Panc1 (cell line): ENCODE measurements around the gene DOCK11. TPM values are rescaled to one million over a fixed set of nuclear protein-coding genes. Genes with fewer than 3 reads are reported as not detected.
"Not testable (repeated sequence)": the region's sequence is repeated elsewhere in the genome, so short reads cannot be mapped to it uniquely, and the experiment has no call there.

ENCODE experiments used
- ATAC-seq: fragments of 200-7000 bp; cut with Tn5 transposase; 2 replicates; pipeline ENCODE4 v1.9.1; 2020; ENCODE audit warnings: mild to moderate bottlenecking, moderate library complexity
- BruUV-seq: library from RNA; stranded (reverse); fragments of 400-500 nt; replicated peaks from 2 replicates; lab custom pipeline; 2021; lab: Mats Ljungman, UMichigan
- CTCF ChIA-PET: fragments of 300-600 bp; sonication (Branson Sonifier 250); formaldehyde crosslinking; loops from one replicate; lab custom pipeline; 2022; ENCODE audit warnings: antibody characterized with exemption; lab: Charles Lee
- POLR2A ChIA-PET: fragments of 300-600 bp; sonication (Branson Sonifier 250); formaldehyde crosslinking; loops from one replicate; lab custom pipeline; 2022; ENCODE audit warnings: antibody characterized with exemption; lab: Charles Lee
- DNase-seq: peaks from one replicate; pipeline ENCODE4 v3.0.0-alpha.2; 2010; ENCODE audit warnings: low read depth, low spot score
- H3K27ac ChIP-seq: 2 replicates; pipeline ENCODE4 v1.5.1; 2011; ENCODE audit warnings: mild to moderate bottlenecking, low read length, inconsistent platforms
- H3K27me3 ChIP-seq: fragments of 200-500 bp; sonication (Bioruptor generic); 2 replicates; pipeline ENCODE4 v1.6.0; 2014; ENCODE audit warnings: low read length, inconsistent platforms; ENCODE audit not compliant: control insufficient read depth, insufficient read depth
- H3K36me3 ChIP-seq: fragments of 200-500 bp; sonication (Bioruptor generic); 2 replicates; pipeline ENCODE4 v1.5.1; 2014; ENCODE audit warnings: inconsistent platforms, mild to moderate bottlenecking, low read length, moderate library complexity; ENCODE audit not compliant: control insufficient read depth, insufficient read depth
- H3K4me1 ChIP-seq: 2 replicates; pipeline ENCODE4 v1.5.1; 2011; ENCODE audit warnings: inconsistent platforms, mild to moderate bottlenecking, low read length, moderate library complexity; ENCODE audit not compliant: control insufficient read depth, insufficient read depth
- H3K4me3 ChIP-seq, 2 experiments: 2 replicates each; pipeline ENCODE4 v1.5.1; 2011 to 2012; ENCODE audit warnings: low read depth in 2 of 2, low read length in 2 of 2, mild to moderate bottlenecking in 2 of 2, inconsistent platforms in 1 of 2, moderate library complexity in 1 of 2
- H3K9me3 ChIP-seq: fragments of 200-500 bp; sonication (Bioruptor generic); 2 replicates; pipeline ENCODE4 v1.5.1; 2014; ENCODE audit warnings: low read depth, mild to moderate bottlenecking, inconsistent platforms, low read length, moderate library complexity; ENCODE audit not compliant: control insufficient read depth, insufficient read depth
- CTCF ChIP-seq: fragments of 450-650 bp; IDR thresholded peaks from 2 replicates; pipeline ENCODE4 v1.5.1; 2017; ENCODE audit warnings: mild to moderate bottlenecking
- POLR2AphosphoS5 ChIP-seq: IDR thresholded peaks from 2 replicates; pipeline ENCODE4 v1.6.1; 2012; ENCODE audit warnings: mild to moderate bottlenecking, low read depth, low read length, moderate library complexity
- REST ChIP-seq, 2 experiments: IDR thresholded peaks; 2 replicates each; pipeline ENCODE4 v1.6.1; 2011 to 2012; ENCODE audit warnings: low read depth in 2 of 2, control low read depth in 1 of 2, low read length in 1 of 2, mild to moderate bottlenecking in 1 of 2, moderate library complexity in 1 of 2; ENCODE audit not compliant: insufficient read depth in 1 of 2
- SIN3A ChIP-seq: IDR thresholded peaks from 2 replicates; pipeline ENCODE4 v1.6.1; 2012; ENCODE audit warnings: low read depth, mild to moderate bottlenecking, low read length, moderate library complexity, borderline replicate concordance; ENCODE audit not compliant: insufficient read depth
- TCF7L2 ChIP-seq: IDR thresholded peaks from 2 replicates; pipeline ENCODE4 v1.6.1; 2011; ENCODE audit warnings: mild to moderate bottlenecking, low read depth, low read length, inconsistent platforms
- in situ Hi-C: cut with HindIII; loops from 2 replicates; pipeline ENCODE4 v1.10.0; 2016; ENCODE audit warnings: low sequenced_read_pairs, low pct_unique_long_range_greater_than_20kb
- intact Hi-C: fragments of 100-400 bp; cut with micrococcal nuclease; formaldehyde crosslinking; loops from one replicate; pipeline ENCODE4 v1.10.0; 2022; ENCODE audit not compliant: unreplicated experiment
- total RNA-seq: library from RNA; stranded (reverse); gene quantifications from one replicate; pipeline ENCODE4 v1.2.1, GENCODE V29; 2021; ENCODE audit not compliant: unreplicated experiment

Gene DOCK11
- total RNA-seq, 1 experiment from 2014 or later: 2.0 TPM

GRCh38 chrX:118579417-118579816 is 83.8 kb downstream of the DOCK11 start:
- POLR2A ChIA-PET: no interaction called here

GRCh38 chrX:118582926-118583325 is 87.3 kb downstream of the DOCK11 start:
- H3K36me3 ChIP-seq, H3K4me1 ChIP-seq, in situ Hi-C loops, H3K27ac ChIP-seq, H3K4me3 ChIP-seq, DNase-seq, BruUV-seq, H3K9me3 ChIP-seq, POLR2A ChIA-PET, H3K27me3 ChIP-seq, CTCF ChIA-PET, ATAC-seq, intact Hi-C loops: not testable (repeated sequence)

More at GRCh38 chrX:118579417-118579816, 83.8 kb downstream of the DOCK11 start:
- Histone ChIP-seq H3K4me3 (no peak overlapping the region), H3K4me1 (no peaks in the 10 kb centered on the region), H3K9me3 (no peaks in the 10 kb centered on the region), H3K27me3 (peaks cover 12% of the 10 kb centered on the region), H3K36me3 (no peaks in the 10 kb centered on the region), H3K27ac (no peak overlapping the region)
- in situ Hi-C loops: no loop called here
- DNase-seq (no peak), ATAC-seq (no peak)
- CTCF ChIA-PET: interaction anchor here (0.6 kb wide), 1 partner anchor 23 kb away, joined by 5 read pairs; no protein-coding TSS in a partner anchor
- no peak for TF ChIP-seq TCF7L2
- no peak for TF ChIP-seq POLR2AphosphoS5
- no peak for TF ChIP-seq CTCF
- TF ChIP-seq REST (IDR thresholded peaks at IDR 0.05; ENCODE audit: insufficient read depth in 1 of 2, low read depth in 2 of 2, low read length in 1 of 2): no peak
- no peak for TF ChIP-seq SIN3A
- intact Hi-C loops: no loop called here
- no TSS peak for BruUV-seq

GRCh38 chrX:118583781-118584180 is 88.2 kb downstream of the DOCK11 start:
- BruUV-seq: no TSS peak
- H3K36me3 ChIP-seq: no peaks in the 10 kb centered on the region
- H3K4me1 ChIP-seq: no peaks in the 10 kb centered on the region
- H3K4me3 ChIP-seq: no peak overlapping the region
- DNase-seq: no peak
- in situ Hi-C loops: no loop called here
- POLR2A ChIA-PET: no interaction called here
- no peak overlapping the region for H3K27ac ChIP-seq
- CTCF ChIA-PET: no interaction called here
- no peak for ATAC-seq
- peaks cover 2% of the 10 kb centered on the region for H3K27me3 ChIP-seq
- TF ChIP-seq CTCF: no peak
- intact Hi-C loops: no loop called here
- H3K9me3 ChIP-seq: no peaks in the 10 kb centered on the region
